ENCODE data around the gene RMDN3.

RMDN3 gene

DNA sequence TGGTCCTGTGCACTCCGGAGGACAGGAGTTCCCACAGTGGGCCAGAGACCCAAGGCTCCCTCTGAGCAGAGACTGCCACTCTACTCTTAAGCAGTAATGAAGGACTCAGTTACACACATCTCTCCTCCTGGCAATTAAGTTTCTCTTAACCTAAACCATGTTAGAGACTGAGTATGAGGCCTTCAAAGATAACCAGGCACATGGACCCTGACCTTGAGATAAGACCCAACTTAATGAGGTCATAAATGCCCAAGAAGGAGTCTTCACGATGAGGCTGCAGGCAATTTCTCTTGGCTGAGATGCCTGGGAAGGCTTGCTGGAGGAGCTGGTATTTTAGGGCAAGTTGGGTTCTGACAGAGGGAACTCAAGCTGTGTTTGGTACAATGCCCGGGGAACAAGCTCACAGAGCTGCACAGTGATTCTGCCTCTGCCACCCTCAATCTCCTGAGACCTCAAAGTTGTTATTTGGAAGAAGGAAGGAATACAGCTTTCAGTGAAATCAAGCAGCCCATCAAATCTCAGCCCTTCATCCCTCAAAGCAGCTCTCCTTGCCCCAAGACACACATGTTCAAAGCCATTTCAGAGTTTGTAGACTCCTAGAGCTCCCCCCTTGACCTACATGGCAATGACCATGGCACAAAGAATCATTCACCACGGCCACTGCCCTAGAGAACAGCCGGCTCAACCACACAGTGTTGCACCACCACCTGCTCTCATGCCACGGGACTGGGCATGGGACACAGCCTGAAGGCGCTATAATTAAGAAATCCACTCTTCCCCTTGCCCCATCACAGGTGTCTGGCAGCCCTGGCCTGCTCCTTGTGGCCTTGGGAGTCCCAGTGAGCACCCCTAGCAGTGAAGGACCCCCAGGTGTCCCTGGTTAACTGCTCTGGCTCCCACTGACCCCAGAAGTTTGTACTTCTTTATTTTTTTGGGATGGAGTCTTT, 7.1 kb downstream of the RMDN3 start:
- no peak for DNase-seq

- DNase-seq = no peak
These were observed 8.1 kb downstream of the RMDN3 start for GRCh38 chr15:40746916-40747418.

DNA sequence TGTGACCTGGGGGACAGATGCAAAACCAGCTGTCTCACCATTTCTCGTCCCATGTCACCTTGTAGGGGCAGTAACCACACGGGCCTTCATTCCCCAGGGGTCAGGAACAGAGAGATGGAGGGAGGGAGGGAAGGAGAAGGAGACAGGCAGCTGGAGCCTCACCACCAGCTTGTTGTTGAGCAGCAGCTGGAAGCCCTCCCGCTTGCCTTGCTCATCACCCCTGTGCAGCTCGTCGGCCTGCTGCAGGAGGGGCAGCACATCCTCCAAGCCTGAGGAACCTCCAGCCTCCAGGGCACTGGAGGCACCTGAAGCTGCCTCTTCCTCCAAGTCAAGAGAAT, 10.3 kb downstream of the RMDN3 start:
- no peak for DNase-seq

DNA sequence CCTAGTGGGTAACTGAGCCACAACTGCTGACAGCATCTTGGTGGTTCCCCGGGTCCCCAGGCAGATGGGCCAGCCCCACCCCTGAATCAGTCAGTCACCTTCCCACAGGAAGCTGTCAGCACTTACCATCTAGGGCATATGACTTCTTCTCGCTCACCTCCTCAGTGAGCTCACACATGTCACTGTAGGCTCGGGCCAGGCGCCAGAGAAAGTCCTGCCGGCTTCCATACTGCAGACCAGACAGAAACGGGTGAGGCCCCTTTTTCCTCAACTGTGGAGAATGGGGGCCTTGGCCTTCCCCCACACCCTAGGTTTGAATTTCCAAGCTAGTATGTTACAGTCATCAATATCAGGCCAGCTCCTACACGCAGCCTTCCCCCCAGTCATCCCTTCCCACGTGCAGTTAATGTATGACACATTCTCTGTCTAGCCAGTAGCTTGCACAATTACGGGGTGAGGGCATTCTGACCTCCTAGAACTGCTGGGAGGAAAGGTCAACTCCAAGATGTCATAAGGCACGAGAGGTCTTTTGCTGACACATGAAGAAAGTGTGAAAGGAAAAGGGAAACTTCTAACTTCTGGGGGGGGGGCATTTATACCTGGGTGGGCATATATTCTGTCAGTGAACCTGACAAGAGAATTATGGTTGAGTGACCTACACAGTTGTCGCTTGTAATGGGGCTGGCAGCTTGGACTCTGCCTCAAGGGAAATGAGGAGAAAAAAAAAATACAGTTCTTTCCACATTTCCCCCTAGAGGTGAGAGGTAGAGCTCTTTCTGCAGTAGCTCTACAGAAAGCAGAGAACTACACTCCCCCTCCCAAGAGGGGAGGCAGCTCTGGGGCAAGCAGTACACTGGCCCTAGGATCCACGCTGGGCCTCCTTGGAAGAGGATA, 10.9 kb downstream of the RMDN3 start:
- DNase-seq = peak; percentile 53

DNA sequence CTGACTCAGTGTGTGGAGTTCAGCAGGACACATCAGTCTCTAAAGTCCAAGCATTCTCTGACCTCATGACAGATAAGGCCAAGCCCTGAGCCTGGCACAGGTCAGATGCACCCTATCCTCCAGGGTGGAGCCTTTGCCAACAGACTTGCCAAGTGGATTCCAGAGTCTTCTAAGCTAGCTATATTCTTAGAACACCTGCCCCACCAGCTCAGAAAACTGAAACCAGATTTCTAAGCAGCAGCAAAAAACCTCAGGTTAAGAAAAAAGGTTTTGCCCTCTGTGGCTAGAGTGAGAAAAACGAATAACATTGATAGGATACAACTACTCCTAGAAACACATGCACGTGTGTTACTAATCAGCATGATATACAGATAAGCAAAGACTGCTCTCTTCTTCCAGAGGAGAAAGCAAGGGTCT, 11.6 kb downstream of the RMDN3 start:
- DNase-seq = no peak

- DNase-seq = no peak
These were observed 15.2 kb downstream of the RMDN3 start for GRCh38 chr15:40739854-40740253.

DNA sequence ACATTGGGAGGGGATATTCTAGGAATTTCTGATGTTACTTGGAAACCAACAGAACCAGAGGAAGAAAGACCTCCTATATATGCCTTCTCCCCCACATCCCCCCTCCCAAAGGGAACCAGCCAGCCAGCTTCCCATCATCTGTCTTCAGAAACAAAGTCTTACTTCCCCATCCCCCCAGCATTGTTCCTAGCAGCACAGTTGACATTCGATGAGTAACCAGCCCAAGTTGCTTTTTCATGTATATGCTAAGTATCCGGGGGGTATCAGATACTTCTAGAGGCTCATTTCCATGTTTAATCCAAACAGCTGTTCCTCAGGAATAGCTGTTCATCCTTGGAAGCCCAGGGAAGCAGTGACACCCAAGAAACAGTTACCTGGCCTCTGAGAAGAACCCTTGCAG, 16.0 kb downstream of the RMDN3 start:
- DNase-seq = no peak

DNA sequence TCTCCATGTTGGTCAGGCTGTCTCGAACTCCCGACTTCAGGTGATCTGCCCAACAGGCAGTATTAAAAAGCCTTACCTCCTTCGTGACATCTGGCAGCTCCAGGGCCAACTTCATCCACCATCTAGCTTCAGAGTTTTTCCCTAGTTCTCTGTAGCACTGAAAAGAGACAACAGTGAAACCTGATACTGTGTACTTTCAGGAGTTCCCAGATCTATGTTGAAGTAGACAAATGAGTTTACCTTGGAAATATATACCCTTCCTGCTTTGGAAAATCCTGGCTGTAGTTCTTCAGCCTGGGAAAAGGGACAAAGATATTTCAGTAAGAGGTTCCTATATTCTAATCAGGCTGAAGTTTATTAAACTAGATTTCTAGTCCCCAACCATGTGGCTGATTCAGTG, 18.0 kb downstream of the RMDN3 start:
- DNase-seq = no peak

DNA sequence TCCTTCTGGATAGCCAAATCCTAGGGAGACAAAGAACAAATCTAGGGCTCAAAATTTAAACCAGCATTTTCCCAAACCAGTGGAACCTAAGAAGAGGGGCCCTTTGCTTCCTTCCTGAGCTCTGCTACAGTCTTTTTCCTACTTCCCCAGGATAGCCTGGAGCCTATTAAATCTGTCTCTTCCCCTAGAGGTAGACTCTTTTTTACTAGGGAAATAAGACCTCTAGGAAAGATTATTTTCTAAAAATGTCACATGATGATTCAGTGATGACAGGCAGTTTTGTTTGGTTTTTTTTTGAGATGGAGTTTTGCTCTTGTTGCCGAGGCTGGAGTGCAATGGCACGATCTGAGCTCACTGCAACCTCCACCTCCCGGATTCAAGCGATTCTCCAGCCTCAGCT, 18.5 kb downstream of the RMDN3 start:
- no peak for DNase-seq

DNA sequence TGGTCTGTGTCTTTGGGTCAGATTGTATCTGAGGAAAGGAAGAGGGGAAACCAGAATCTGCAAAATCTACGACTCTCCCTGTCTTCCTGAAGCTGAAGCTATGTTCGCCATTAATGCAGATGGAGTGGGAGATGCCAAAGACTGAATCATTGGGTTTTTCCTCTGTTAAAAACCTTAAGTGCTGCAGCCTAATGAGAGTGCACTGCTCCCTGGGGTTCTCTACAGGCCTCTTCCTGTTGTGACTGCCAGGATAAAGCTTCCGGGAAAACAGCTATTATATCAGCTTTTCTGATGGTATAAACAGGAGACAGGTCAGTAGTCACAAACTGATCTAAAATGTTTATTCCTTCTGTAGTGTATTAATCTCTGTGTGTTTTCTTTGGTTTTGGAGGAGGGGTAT, 24.0 kb downstream of the RMDN3 start:
- no peak for DNase-seq

DNA sequence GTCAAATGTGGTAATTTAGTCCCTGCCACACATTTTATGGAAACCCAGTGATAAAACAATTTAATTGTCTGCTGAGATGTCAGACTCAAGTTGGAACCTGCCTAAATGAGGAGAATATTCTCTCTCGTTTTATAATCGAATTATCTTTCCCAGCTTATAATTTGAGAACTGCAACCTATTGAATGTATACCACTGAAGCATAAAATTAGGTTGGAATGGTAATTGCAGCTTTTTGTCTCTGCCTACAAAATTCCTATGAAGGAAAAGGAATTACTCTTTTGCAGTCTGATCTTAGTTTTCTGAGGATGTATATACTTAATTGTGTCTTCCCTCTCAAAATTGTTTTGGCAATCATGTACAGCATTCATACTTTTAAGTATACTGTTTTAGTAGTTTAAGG, 31.1 kb downstream of the RMDN3 start:
- no peak for DNase-seq

GRCh38 chr15:40722934-40723333, 32.1 kb downstream of the RMDN3 start:
- DNase-seq = no peak

- DNase-seq = no peak
These were observed 32.7 kb downstream of the RMDN3 start for GRCh38 chr15:40722354-40722753.

GRCh38 chr15:40721701-40722100, 33.4 kb downstream of the RMDN3 start:
- no peak for DNase-seq

DNA sequence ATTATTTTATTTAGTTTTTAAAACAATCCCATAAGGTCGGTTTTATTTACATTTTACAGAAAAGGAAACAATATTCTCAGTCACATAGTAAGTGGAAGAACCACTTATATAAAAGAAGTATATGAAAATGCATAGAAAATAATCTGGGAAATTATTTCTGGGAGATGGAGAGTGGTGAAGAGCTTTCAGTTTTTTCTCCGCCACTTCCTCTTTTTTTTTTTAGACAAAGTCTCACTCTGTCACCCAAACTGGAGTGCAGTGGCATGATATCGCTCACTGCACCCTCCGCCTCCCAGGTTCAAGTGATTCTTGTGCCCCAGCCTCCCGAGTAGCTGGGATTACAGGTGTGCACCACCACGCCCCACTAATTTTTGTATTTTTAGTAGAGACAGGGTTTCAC, 38.9 kb downstream of the RMDN3 start:
- no peak for DNase-seq

GRCh38 chr15:40714144-40714543, 40.9 kb downstream of the RMDN3 start:
- no peak for DNase-seq

DNA sequence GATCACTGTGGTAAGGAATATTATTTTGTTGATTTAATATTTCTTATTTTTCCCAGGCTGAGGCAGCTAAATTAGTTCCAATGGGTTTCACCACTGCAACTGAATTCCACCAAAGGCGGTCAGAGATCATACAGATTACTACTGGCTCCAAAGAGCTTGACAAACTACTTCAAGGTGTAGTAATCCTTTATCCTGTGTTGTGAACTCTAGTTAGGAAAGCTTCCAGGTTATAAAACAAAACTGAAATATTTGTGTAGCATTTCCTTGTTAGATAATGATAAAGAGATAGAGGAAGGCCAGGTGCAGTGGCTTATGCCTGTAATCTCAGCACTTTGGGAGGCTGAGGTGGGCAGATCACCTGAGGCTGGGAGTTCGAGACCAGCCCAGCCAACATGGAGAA, 48.9 kb downstream of the RMDN3 start:
- DNase-seq = no peak

DNA sequence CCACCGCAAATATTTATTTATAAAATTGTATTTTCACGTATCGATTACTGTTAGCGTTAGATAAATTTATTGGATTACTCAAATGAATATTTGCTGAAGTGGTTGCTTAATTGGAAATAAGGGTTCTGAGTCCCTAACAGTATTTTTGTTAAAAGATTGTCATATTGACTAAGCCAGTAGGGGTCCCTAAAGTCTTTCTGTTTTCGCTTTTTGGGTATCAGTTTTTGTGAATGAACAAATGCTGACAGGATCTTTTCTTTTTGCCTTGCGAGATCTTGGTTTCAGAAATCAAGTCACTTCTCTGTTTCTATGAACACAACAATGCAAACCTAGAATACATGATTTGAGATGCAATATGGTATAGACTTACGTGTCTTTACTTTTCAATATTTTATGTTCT, 53.0 kb downstream of the RMDN3 start:
- no peak for DNase-seq

DNA sequence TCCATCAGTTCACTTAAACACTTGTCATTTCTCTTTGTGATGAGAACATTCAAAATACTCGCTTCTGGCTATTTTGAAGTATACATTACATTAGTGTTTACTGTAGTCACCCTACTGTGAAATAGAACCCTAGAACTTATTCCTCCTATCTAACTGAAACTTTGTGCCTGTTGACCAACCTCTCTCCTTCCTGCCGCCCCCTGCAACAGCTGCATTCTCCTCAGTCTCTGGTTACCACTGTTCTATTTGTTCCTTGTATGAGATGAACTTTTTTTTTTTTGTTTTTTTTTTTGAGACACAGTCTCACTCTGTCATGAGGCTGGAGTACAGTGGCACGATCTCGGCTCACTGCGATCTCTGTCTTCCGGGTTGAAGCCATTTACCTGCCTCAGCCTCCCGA, 57.1 kb downstream of the RMDN3 start:
- no peak for DNase-seq

- no peak for DNase-seq
These were observed 58.8 kb downstream of the RMDN3 start for GRCh38 chr15:40696228-40696627.

GRCh38 chr15:40695469-40695890, 59.6 kb downstream of the RMDN3 start:
- no peak for DNase-seq

DNA sequence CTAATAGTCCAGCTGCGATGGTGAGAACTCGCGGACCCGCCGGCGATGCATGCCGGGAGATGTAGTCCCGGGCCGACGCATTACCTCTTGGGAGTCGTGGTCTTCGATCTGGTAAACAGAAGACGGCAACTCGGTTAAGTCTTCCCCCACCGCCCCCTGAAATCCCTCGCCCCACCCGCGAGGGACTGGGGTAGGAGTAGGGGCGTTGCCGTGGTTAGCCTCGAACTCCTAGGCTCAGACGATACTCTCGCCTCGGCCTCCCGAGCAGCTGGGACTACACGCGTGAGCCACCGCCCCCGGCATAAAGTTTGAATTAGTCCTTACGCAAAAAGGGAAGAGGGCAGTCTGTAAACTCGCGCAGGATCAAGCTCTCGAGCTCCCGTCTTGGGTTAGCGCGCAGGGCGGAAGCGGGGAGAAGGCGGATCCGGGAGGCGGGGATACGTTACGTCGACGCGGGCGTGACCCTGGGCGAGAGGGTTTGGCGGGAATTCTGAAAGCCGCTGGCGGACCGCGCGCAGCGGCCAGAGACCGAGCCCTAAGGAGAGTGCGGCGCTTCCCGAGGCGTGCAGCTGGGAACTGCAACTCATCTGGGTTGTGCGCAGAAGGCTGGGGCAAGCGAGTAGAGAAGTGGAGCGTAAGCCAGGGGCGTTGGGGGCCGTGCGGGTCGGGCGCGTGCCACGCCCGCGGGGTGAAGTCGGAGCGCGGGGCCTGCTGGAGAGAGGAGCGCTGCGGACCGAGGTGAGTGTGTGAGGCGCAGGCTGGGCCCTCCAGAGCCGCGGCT, 60.2 kb downstream of the RMDN3 start, which contains the start of gene RAD51:
TSS of gene RAD51 (plus strand) at position 487 of the 781 bp plus-strand sequence. CDS start 3,585 bp downstream, outside the sequence.
- peak; percentile 91 for DNase-seq
